BJ (cell line): ENCODE data around the gene ADAMTS17. TPM values are rescaled to one million over a fixed set of nuclear protein-coding genes. Genes with fewer than 3 reads are reported as not detected.

Experiments used
- CTCF ChIA-PET: fragments of 350-600 bp; formaldehyde crosslinking; extraction: SDS; loops from one replicate; lab custom pipeline; 2021; ENCODE audit warnings: antibody characterized with exemption, inconsistent platforms; lab: Yijun Ruan, JAX
- POLR2A ChIA-PET: fragments of 300-600 bp; sonication (Branson Sonifier 250); formaldehyde crosslinking; extraction: SDS; loops from one replicate; lab custom pipeline; 2021; ENCODE audit warnings: antibody characterized with exemption; lab: Charles Lee
- DNase-seq: peaks from one replicate; pipeline ENCODE4 v3.0.0-alpha.2; 2011; ENCODE audit warnings: low read depth
- H3K27me3 ChIP-seq: 2 replicates; pipeline ENCODE4 v1.6.0; 2011; ENCODE audit warnings: low read length; ENCODE audit not compliant: control insufficient read depth, insufficient read depth
- H3K36me3 ChIP-seq: 2 replicates; pipeline ENCODE4 v1.5.1; 2011; ENCODE audit warnings: low read length; ENCODE audit not compliant: control insufficient read depth, insufficient read depth
- H3K4me3 ChIP-seq: 2 replicates; pipeline ENCODE4 v1.5.1; 2011; ENCODE audit warnings: low read depth, mild to moderate bottlenecking, control low read depth, low read length
- CTCF ChIP-seq: IDR thresholded peaks from 2 replicates; pipeline ENCODE4 v1.5.1; 2011; ENCODE audit warnings: low read depth, mild to moderate bottlenecking, control low read depth, inconsistent platforms, low read length, moderate library complexity; ENCODE audit not compliant: insufficient read depth
- polyA plus RNA-seq: library from polyadenylated mRNA; depleted of rRNA; stranded (reverse); fragments of >200 nt; gene quantifications from 2 replicates; pipeline ENCODE4 v1.2.3, GENCODE V29; 2011

ADAMTS17 gene
- polyA plus RNA-seq, 1 experiment, result not detected

GRCh38 chr15:100328796-100329195 is 13.0 kb downstream of the ADAMTS17 start:
- no peaks in the 10 kb centered on the region for H3K27me3 ChIP-seq
- no peak for DNase-seq
- no peaks in the 10 kb centered on the region for H3K36me3 ChIP-seq
- no peak overlapping the region for H3K4me3 ChIP-seq
- no peak for TF ChIP-seq CTCF
- POLR2A ChIA-PET, result no interaction called here
- CTCF ChIA-PET, result no interaction called here

GRCh38 chr15:100318880-100319279 is 22.9 kb downstream of the ADAMTS17 start:
- Histone ChIP-seq H3K27me3 (no peaks in the 10 kb centered on the region), H3K36me3 (no peaks in the 10 kb centered on the region), H3K4me3 (no peak overlapping the region)
- POLR2A ChIA-PET, result no interaction called here
- DNase-seq, result no peak
- CTCF ChIA-PET, result no interaction called here
- TF ChIP-seq CTCF, result no peak

GRCh38 chr15:100314809-100315400 is 26.9 kb downstream of the ADAMTS17 start:
- H3K36me3 ChIP-seq, result no peaks in the 10 kb centered on the region
- ChIA-PET CTCF (no interaction called here), POLR2A (no interaction called here)
- TF ChIP-seq CTCF, result no peak
- DNase-seq, result no peak
- H3K27me3 ChIP-seq, result no peaks in the 10 kb centered on the region
- H3K4me3 ChIP-seq, result no peak overlapping the region

GRCh38 chr15:100311833-100312476 is 29.8 kb downstream of the ADAMTS17 start:
- ChIA-PET CTCF (no interaction called here), POLR2A (no interaction called here)
- no peak for DNase-seq
- Histone ChIP-seq H3K36me3 (no peaks in the 10 kb centered on the region), H3K27me3 (no peaks in the 10 kb centered on the region), H3K4me3 (no peak overlapping the region)
- no peak for TF ChIP-seq CTCF

DNA sequence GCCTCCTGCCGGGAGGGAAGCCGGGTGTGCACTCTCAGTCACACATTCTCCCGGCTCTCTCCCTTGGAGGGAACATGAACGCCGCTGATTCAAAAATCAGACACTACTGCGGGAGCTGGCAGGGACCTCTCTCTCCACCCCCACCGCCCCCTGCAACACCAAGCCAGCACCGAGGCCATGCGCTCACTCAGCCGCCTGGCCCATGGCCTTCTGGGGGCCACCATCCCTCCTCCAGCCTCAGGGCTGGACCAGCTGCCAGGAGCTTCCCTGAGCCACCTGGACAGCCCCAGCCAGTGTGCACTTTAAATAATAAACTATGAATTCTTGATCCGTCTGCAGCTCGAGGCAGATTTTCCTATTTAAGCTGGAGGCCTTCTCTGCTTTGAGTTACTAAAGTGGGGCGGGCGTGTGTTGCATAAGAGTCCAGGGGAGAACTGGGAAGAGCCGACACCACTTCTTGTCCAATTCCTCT is 30.6 kb downstream of the ADAMTS17 start:
- POLR2A ChIA-PET, result no interaction called here
- CTCF ChIA-PET, result no interaction called here

More for the DNA sequence above, 30.6 kb downstream of the ADAMTS17 start:
- DNase-seq, result no peak
- TF ChIP-seq CTCF, result no peak
- H3K4me3 ChIP-seq, result no peak overlapping the region
- H3K27me3 ChIP-seq, result no peaks in the 10 kb centered on the region
- H3K36me3 ChIP-seq, result no peaks in the 10 kb centered on the region
